Mesenchymal stem cell (in vitro differentiated cells and primary cell): ENCODE data around the gene ADAP1.

Experiments used
- DNase-seq: peaks from one replicate; pipeline ENCODE4 v3.0.0-alpha.2; 2013
- H2AFZ ChIP-seq: one replicate; pipeline ENCODE4 v1.6.1; 2013; ENCODE audit warnings: low read depth, mild to moderate bottlenecking, control low read depth, inconsistent platforms, low read length, moderate library complexity
- H2AK5ac ChIP-seq: 2 replicates; pipeline ENCODE4 v1.6.1; 2013; ENCODE audit warnings: low read length, moderate library complexity, mild to moderate bottlenecking, inconsistent platforms; ENCODE audit not compliant: severe bottlenecking
- H2BK120ac ChIP-seq: one replicate; pipeline ENCODE4 v1.6.1; 2013; ENCODE audit warnings: low read depth, mild to moderate bottlenecking, inconsistent platforms, low read length, moderate library complexity
- H2BK12ac ChIP-seq, 2 experiments: one replicate each; pipeline ENCODE4 v1.6.1; 2013; ENCODE audit warnings: inconsistent platforms in 2 of 2, low read length in 2 of 2, mild to moderate bottlenecking in 2 of 2, moderate library complexity in 2 of 2, control low read depth in 1 of 2
- H2BK15ac ChIP-seq: one replicate; pipeline ENCODE4 v1.6.1; 2013; ENCODE audit warnings: mild to moderate bottlenecking, low read depth, inconsistent platforms; ENCODE audit not compliant: poor library complexity, severe bottlenecking
- H2BK5ac ChIP-seq: 2 replicates; pipeline ENCODE4 v1.6.1; 2013; ENCODE audit warnings: low read depth, mild to moderate bottlenecking, low read length, control low read depth, inconsistent platforms; ENCODE audit not compliant: poor library complexity, severe bottlenecking
- H3K14ac ChIP-seq, 2 experiments: one replicate each; pipeline ENCODE4 v1.6.1; 2013; ENCODE audit warnings: inconsistent platforms in 2 of 2, low read length in 2 of 2, control low read depth in 1 of 2, mild to moderate bottlenecking in 1 of 2, moderate library complexity in 1 of 2
- H3K18ac ChIP-seq, 2 experiments: one replicate each; pipeline ENCODE4 v1.6.1; 2013; ENCODE audit warnings: inconsistent platforms in 2 of 2, low read length in 2 of 2, control low read depth in 1 of 2, low read depth in 1 of 2, mild to moderate bottlenecking in 1 of 2
- H3K23ac ChIP-seq, 2 experiments: one replicate each; pipeline ENCODE4 v1.6.1; 2013; ENCODE audit warnings: inconsistent platforms in 2 of 2, low read length in 2 of 2, mild to moderate bottlenecking in 2 of 2, moderate library complexity in 2 of 2, control low read depth in 1 of 2
- H3K27ac ChIP-seq: 2 replicates; pipeline ENCODE4 v1.5.1; 2013; ENCODE audit warnings: mild to moderate bottlenecking, moderate library complexity, low read length, control low read depth, inconsistent platforms; ENCODE audit not compliant: poor library complexity, severe bottlenecking
- H3K27me3 ChIP-seq, 2 experiments: 2 replicates each; pipeline versions ENCODE4 v1.6.1 to v1.7.0; 2013; ENCODE audit warnings: low read length in 2 of 2, mild to moderate bottlenecking in 2 of 2, moderate library complexity in 2 of 2, control low read depth in 1 of 2, inconsistent platforms in 1 of 2; ENCODE audit not compliant: control insufficient read depth in 1 of 2, insufficient read depth in 1 of 2
- H3K36me3 ChIP-seq, 2 experiments: 2 replicates each; pipeline versions ENCODE4 v1.6.1 to v1.7.0; 2013; ENCODE audit warnings: low read length in 2 of 2, control low read depth in 1 of 2, inconsistent platforms in 1 of 2, low read depth in 1 of 2, mild to moderate bottlenecking in 1 of 2; ENCODE audit not compliant: insufficient read depth in 2 of 2, control insufficient read depth in 1 of 2
- H3K4ac ChIP-seq, 2 experiments: one replicate each; pipeline ENCODE4 v1.6.1; 2013; ENCODE audit warnings: inconsistent platforms in 2 of 2, low read length in 2 of 2, mild to moderate bottlenecking in 2 of 2, moderate library complexity in 2 of 2, control low read depth in 1 of 2, low read depth in 1 of 2
- H3K4me1 ChIP-seq: 2 replicates; pipeline ENCODE4 v1.6.1; 2013; ENCODE audit warnings: low read depth, low read length, control low read depth; ENCODE audit not compliant: control insufficient read depth, insufficient read depth
- H3K4me2 ChIP-seq: 2 replicates; pipeline ENCODE4 v1.6.1; 2013; ENCODE audit warnings: low read length, mild to moderate bottlenecking, inconsistent platforms; ENCODE audit not compliant: poor library complexity, severe bottlenecking
- H3K4me3 ChIP-seq, 2 experiments: 2 replicates each; pipeline versions ENCODE4 v1.5.1 to v1.7.0; 2013; ENCODE audit warnings: low read length in 2 of 2, mild to moderate bottlenecking in 2 of 2, control low read depth in 1 of 2, low read depth in 1 of 2; ENCODE audit not compliant: insufficient read depth in 1 of 2
- H3K79me1 ChIP-seq: replicated peaks from 2 replicates; pipeline ENCODE4 v1.6.1; 2013; ENCODE audit warnings: mild to moderate bottlenecking, control low read depth, low read length, inconsistent platforms; ENCODE audit not compliant: poor library complexity, severe bottlenecking
- H3K9ac ChIP-seq: 2 replicates; pipeline ENCODE4 v1.7.0; 2013; ENCODE audit warnings: mild to moderate bottlenecking, low read length, moderate library complexity
- H3K9me3 ChIP-seq: 2 replicates; pipeline ENCODE4 v1.7.0; 2013; ENCODE audit warnings: mild to moderate bottlenecking, low read length; ENCODE audit not compliant: control insufficient read depth
- H4K8ac ChIP-seq: one replicate; pipeline ENCODE4 v1.6.1; 2013; ENCODE audit warnings: inconsistent platforms, mild to moderate bottlenecking, low read length, moderate library complexity
- H4K91ac ChIP-seq: one replicate; pipeline ENCODE4 v1.6.1; 2013; ENCODE audit warnings: mild to moderate bottlenecking, low read length, inconsistent platforms
- WGBS: methylation state at CpG from one replicate; pipeline ENCODE4 v1.1.7; 2013; ENCODE audit warnings: mixed read lengths; 5-methylcytosine and 5-hydroxymethylcytosine counted together

ADAP1 gene

DNA sequence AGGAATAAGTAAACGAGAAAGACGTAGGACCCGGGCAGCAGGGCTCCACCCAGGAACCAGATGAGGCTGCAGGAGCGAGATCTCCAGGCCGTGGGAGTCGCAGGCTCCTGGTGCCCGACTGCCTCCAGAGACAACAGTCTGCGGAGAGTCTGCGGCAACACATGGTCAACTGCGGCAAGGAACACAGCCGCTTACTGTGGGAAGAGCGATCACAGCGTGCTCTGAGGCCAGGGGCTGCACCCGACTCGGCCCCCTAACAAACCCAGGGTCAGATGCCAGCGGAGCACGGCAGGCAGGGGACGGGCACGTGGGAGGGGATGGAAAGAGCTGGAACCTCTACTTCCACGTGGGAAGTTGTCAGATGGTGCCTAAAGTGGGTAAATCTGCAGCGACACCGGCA, 51.5 kb downstream of the ADAP1 start:
- DNase-seq: no peak
- Histone ChIP-seq H3K27ac (no peak overlapping the region), H3K18ac (no peak overlapping the region), H3K36me3 (peaks cover 0 to 16% of the 10 kb centered on the region in 2 experiments), H3K9me3 (no peaks in the 10 kb centered on the region), H4K8ac (no peak overlapping the region), H3K14ac (no peak overlapping the region), H2BK12ac (no peak overlapping the region), H2AFZ (no peak overlapping the region), H3K4me1 (peaks cover 11% of the 10 kb centered on the region), H3K23ac (no peak overlapping the region), H2AK5ac (no peak overlapping the region), H2BK15ac (no peak overlapping the region), H2BK120ac (no peak overlapping the region), H3K9ac (no peak overlapping the region), H3K4ac (no peak overlapping the region), H2BK5ac (no peak overlapping the region), H3K79me1 (no peaks in the 10 kb centered on the region), H3K27me3 (peaks cover 23 to 32% of the 10 kb centered on the region in 2 experiments), H4K91ac (no peak overlapping the region), H3K4me3 (no peak overlapping the region), H3K4me2 (no peak overlapping the region)
- 87% methylated on average over 22 of the region's 22 CpGs for WGBS

DNA sequence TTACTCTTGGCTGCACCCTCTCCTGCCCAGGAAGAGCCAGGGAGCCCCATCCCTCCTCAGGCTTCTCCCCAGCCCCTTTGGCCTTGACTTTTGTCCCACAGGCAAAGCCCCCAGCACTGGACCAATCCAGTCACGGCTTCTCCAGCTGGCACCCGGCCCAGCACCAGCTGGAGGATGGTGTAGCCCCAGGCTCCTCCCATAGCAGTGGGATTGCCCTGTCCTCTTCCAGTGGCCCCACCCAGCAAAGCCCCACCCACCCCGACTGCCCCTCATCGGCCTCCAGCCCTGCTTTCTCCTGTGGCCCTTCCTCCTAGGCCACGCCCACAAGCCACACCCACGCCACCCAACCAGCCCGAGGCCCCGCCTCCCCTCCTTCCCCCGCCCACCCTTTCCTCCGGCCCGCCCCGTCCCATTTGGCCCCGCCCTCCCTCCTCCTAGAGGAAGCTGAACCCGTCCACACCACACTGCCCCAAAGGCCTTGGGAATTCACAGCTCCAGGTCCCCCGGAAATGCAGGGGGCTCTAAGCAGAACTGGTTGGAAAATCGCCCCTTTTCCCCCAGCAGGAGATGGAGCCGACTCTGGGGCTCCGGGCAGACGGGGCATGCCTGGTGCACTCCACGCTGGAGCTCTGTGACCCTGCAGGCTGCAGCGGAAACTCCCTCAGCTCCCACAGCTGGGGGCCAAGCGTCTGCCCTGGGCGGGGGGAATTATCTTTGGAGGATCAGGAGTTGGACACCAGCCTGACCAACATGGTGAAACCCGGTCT, 52.9 kb downstream of the ADAP1 start:
- H2AK5ac ChIP-seq: no peak overlapping the region
- no peak overlapping the region for H2BK120ac ChIP-seq
- H3K9ac ChIP-seq: no peak overlapping the region
- WGBS: 17% methylated on average over 20 of the region's 24 CpGs
- no peak overlapping the region for H3K27ac ChIP-seq
- H4K8ac ChIP-seq: peak overlapping the region; percentile 70
- H4K91ac ChIP-seq: peak overlapping the region; percentile 70
- no peak overlapping the region for H2BK5ac ChIP-seq
- peak overlapping the region; percentile 40 to 74 for H3K18ac ChIP-seq
- H3K36me3 ChIP-seq: peaks cover 7 to 31% of the 10 kb centered on the region in 2 experiments
- no peaks in the 10 kb centered on the region for H3K79me1 ChIP-seq
- H3K27me3 ChIP-seq: peaks cover 21 to 23% of the 10 kb centered on the region in 2 experiments
- no peak overlapping the region for H2AFZ ChIP-seq
- H3K4me3 ChIP-seq: no peak overlapping the region
- peak overlapping the region; percentile 6 to 7 for H2BK12ac ChIP-seq
- H3K4me2 ChIP-seq: peak overlapping the region; percentile 46
- peak; percentile 90 for DNase-seq
- peak overlapping the region; percentile 3 to 84 for H3K4ac ChIP-seq
- H2BK15ac ChIP-seq: peak overlapping the region; percentile 78
- no peak overlapping the region for H3K14ac ChIP-seq
- peaks cover 17% of the 10 kb centered on the region for H3K4me1 ChIP-seq
- no peaks in the 10 kb centered on the region for H3K9me3 ChIP-seq
- H3K23ac ChIP-seq: no peak overlapping the region

DNA sequence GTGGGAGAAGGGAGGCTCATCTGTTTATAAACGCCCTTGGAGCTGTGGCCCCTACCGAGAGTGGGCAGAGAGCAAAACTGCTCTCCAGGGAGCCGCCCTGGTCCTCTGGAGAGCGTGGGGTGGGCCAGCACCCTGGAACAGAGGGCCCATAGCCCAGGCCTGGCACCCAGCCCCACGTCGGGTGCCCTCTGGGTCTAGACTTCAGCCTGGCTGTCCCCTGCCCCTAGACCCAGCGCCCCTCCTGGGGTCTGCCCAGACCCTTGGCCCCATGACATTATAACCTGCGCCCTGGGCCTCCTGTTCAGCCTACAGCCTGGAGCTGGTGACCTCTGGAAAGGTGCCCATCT, 53.5 kb downstream of the ADAP1 start:
- Histone ChIP-seq H3K4me2 (no peak overlapping the region), H3K36me3 (peaks cover 12 to 35% of the 10 kb centered on the region in 2 experiments), H3K4ac (peak overlapping the region; percentile 3 to 84), H3K14ac (no peak overlapping the region), H4K8ac (peak overlapping the region; percentile 70), H3K4me3 (no peak overlapping the region), H3K23ac (no peak overlapping the region), H2BK12ac (peak overlapping the region; percentile 6 to 7), H3K9ac (no peak overlapping the region), H4K91ac (peak overlapping the region; percentile 43), H2BK120ac (no peak overlapping the region), H3K27ac (no peak overlapping the region), H2BK5ac (no peak overlapping the region), H3K4me1 (peaks cover 17% of the 10 kb centered on the region), H3K79me1 (no peaks in the 10 kb centered on the region), H2BK15ac (no peak overlapping the region), H2AK5ac (no peak overlapping the region), H2AFZ (no peak overlapping the region), H3K27me3 (peaks cover 21 to 23% of the 10 kb centered on the region in 2 experiments), H3K9me3 (no peaks in the 10 kb centered on the region), H3K18ac (peak overlapping the region; percentile 40 to 73)
- no peak for DNase-seq
- 89% methylated on average over 8 of the region's 8 CpGs for WGBS

DNA sequence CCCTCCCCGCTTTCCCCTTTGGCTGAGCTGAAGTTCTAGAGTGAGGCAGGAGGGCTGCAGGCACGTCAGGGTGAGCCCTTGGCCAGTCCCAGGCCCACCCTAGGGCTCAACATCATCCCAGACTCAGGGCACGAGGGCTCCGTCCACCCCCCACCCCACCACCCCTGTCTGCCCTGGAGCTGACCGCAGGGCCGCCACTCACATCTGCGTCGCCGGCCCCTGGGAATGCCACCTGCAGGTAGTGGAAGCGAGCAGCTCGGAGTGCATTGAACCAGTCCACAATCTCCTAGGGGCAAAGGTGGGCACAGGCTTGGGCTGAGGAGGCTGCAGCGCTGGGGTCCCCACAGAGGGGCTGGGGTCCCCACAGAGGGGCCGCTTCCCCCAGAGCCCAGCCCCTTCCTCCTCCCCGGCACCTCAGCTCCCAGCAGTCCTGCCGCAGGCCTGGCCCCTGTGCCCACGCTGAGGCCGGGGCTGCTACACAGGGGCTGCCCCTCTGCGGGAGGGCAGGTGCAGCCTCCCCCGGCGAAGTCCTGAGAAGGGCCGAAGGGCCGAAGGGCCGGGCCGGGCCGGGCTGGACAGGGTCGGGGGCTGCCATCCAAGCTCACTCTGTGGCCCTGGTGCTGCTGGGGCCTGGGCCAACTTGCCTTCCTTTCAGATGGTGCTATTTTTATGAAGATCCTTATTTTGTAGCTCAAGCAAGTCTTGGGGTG, 54.0 kb downstream of the ADAP1 start:
- Histone ChIP-seq H4K8ac (peak overlapping the region; percentile 70), H3K4me2 (no peak overlapping the region), H3K14ac (no peak overlapping the region), H3K9me3 (no peaks in the 10 kb centered on the region), H3K27ac (no peak overlapping the region), H3K9ac (no peak overlapping the region), H2BK12ac (peak overlapping the region in 1 of 2 experiments; percentile 6), H3K36me3 (peaks cover 18 to 41% of the 10 kb centered on the region in 2 experiments), H3K4me1 (peaks cover 17% of the 10 kb centered on the region), H2BK15ac (no peak overlapping the region), H3K23ac (no peak overlapping the region), H3K4ac (peak overlapping the region in 1 of 2 experiments; percentile 84), H2BK5ac (no peak overlapping the region), H3K79me1 (peaks cover 1% of the 10 kb centered on the region), H4K91ac (no peak overlapping the region), H3K4me3 (no peak overlapping the region), H2AK5ac (no peak overlapping the region), H3K27me3 (peaks cover 21% of the 10 kb centered on the region in 2 experiments), H2AFZ (no peak overlapping the region), H3K18ac (peak overlapping the region in 1 of 2 experiments; percentile 73), H2BK120ac (no peak overlapping the region)
- WGBS: 85% methylated on average over 26 of the region's 26 CpGs
- DNase-seq: no peak
